Gastroesophageal sphincter (tissue), 4 donors: ENCODE results near the gene NCOA3. TPM values are rescaled to one million over a fixed set of nuclear protein-coding genes. Genes with fewer than 3 reads are reported as not detected.

Experiments
- ATAC-seq: fragments of 150-250 bp; one replicate; pipeline ENCODE4 v1.9.1; 2016; ENCODE audit warnings: mild to moderate bottlenecking, moderate library complexity
- H3K27ac ChIP-seq, 4 donors: fragments of 200-600 bp; sonication (generic) in 3 of 4; 1 replicate in 3 of 4; 2 replicates in 1 of 4; pipeline ENCODE4 v1.5.1; 2016 to 2019
- H3K27me3 ChIP-seq: fragments of 200-600 bp; sonication (generic); one replicate; pipeline ENCODE4 v1.5.1; 2019
- H3K36me3 ChIP-seq, 2 donors: fragments of 200-600 bp; sonication (generic); one replicate each; pipeline ENCODE4 v1.5.1; 2019; ENCODE audit warnings: control low read depth in 1 of 2
- H3K4me1 ChIP-seq, 3 donors: fragments of 200-600 bp; sonication (generic); 1 replicate in 2 of 3; 2 replicates in 1 of 3; pipeline ENCODE4 v1.5.1; 2016 to 2019; ENCODE audit warnings: control low read depth in 2 of 3
- H3K4me3 ChIP-seq, 2 donors: fragments of 200-600 bp; sonication (generic); one replicate each; pipeline ENCODE4 v1.5.1; 2019; ENCODE audit warnings: mild to moderate bottlenecking in 1 of 2, moderate library complexity in 1 of 2
- H3K9me3 ChIP-seq, 3 donors: fragments of 200-600 bp; sonication (generic); one replicate each; pipeline ENCODE4 v1.5.1; 2017 to 2019; ENCODE audit warnings: control low read depth in 2 of 3
- CTCF ChIP-seq, 4 experiments: fragments of 200-600 bp in 2 of 4; fragments of 450-650 bp in 2 of 4; sonication (generic) in 1 of 4; IDR thresholded peaks; one replicate each; pipeline ENCODE4 v1.5.1; 2017 to 2019; ENCODE audit warnings: antibody characterized with exemption in 4 of 4, mild to moderate bottlenecking in 2 of 4, moderate library complexity in 2 of 4
- EP300 ChIP-seq: sonication (generic); formaldehyde crosslinking; IDR thresholded peaks from one replicate; pipeline ENCODE4 v1.6.1; 2017; ENCODE audit warnings: antibody characterized with exemption, mild to moderate bottlenecking
- POLR2A ChIP-seq, 2 donors: fragments of 450-650 bp; IDR thresholded peaks; one replicate each; pipeline ENCODE4 v1.6.1; 2017; ENCODE audit warnings: antibody characterized with exemption in 2 of 2, mild to moderate bottlenecking in 2 of 2, moderate library complexity in 1 of 2
- POLR2AphosphoS5 ChIP-seq: sonication (generic); formaldehyde crosslinking; IDR thresholded peaks from one replicate; pipeline ENCODE4 v1.6.1; 2017; ENCODE audit warnings: antibody characterized with exemption
- WGBS, 2 donors: methylation state at CpG; one replicate each; pipeline ENCODE4 v1.1.5; 2018; ENCODE audit warnings: low coverage in 1 of 2; 5-methylcytosine and 5-hydroxymethylcytosine counted together
- total RNA-seq, 4 donors: library from RNA; depleted of rRNA; stranded (reverse); fragments of >200 nt; gene quantifications; one replicate each; pipeline ENCODE4 v1.1.0, GENCODE V29; 2016

Gene NCOA3
- total RNA-seq, 4 donors from 2014 or later, result 28.8 to 44.5 (median 37.6) TPM

GRCh38 chr20:47673671-47673955 lies 171.9 kb downstream of the NCOA3 start:
- Histone ChIP-seq H3K4me1 (peaks cover 0 to 9% (median 0%) of the 10 kb centered on the region in 3 donors), H3K36me3 (peaks cover 0 to 81% of the 10 kb centered on the region in 2 donors), H3K4me3 (no peak overlapping the region), H3K9me3 (no peaks in the 10 kb centered on the region), H3K27ac (no peak overlapping the region), H3K27me3 (no peaks in the 10 kb centered on the region)
- TF ChIP-seq CTCF (IDR thresholded peaks at IDR 0.05) (no peak), EP300 (no peak), POLR2AphosphoS5 (no peak), POLR2A (IDR thresholded peaks at IDR 0.05) (no peak)
- WGBS, 2 donors, result no CpG with 5 or more reads among the region's 6 CpGs
- no peak for ATAC-seq

- Histone ChIP-seq H3K36me3 (peaks cover 0 to 76% of the 10 kb centered on the region in 2 donors), H3K4me3 (no peak overlapping the region), H3K27me3 (no peaks in the 10 kb centered on the region), H3K27ac (no peak overlapping the region), H3K9me3 (no peaks in the 10 kb centered on the region), H3K4me1 (peaks cover 0 to 9% (median 0%) of the 10 kb centered on the region in 3 donors)
- 100% methylated on average over 1 of the region's 15 CpGs; no CpG with 5 or more reads in 1 of the 2 donors for WGBS, 2 donors
- ATAC-seq, result no peak
- TF ChIP-seq POLR2A (IDR thresholded peaks at IDR 0.05) (no peak), EP300 (no peak), POLR2AphosphoS5 (no peak), CTCF (IDR thresholded peaks at IDR 0.05) (no peak)
These were observed 172.5 kb downstream of the NCOA3 start for GRCh38 chr20:47674145-47674544.

GRCh38 chr20:47674686-47675085 lies 173.0 kb downstream of the NCOA3 start:
- peaks cover 0 to 9% (median 0%) of the 10 kb centered on the region in 3 donors for H3K4me1 ChIP-seq
- H3K36me3 ChIP-seq, result peaks cover 0 to 72% of the 10 kb centered on the region in 2 donors
- ATAC-seq, result no peak
- H3K27ac ChIP-seq, result no peak overlapping the region
- no peak overlapping the region for H3K4me3 ChIP-seq
- H3K27me3 ChIP-seq, result no peaks in the 10 kb centered on the region
- H3K9me3 ChIP-seq, result no peaks in the 10 kb centered on the region
- TF ChIP-seq EP300 (no peak), CTCF (IDR thresholded peaks at IDR 0.05) (no peak), POLR2AphosphoS5 (no peak), POLR2A (IDR thresholded peaks at IDR 0.05) (no peak)
- 90% methylated on average over 13 of the region's 14 CpGs; no CpG with 5 or more reads in 1 of the 2 donors for WGBS, 2 donors

- H3K4me1 ChIP-seq, result peaks cover 0 to 9% (median 0%) of the 10 kb centered on the region in 3 donors
- 80 to 82% methylated on average over 1 to 7 of the region's 16 CpGs for WGBS, 2 donors
- H3K4me3 ChIP-seq, result no peak overlapping the region
- no peaks in the 10 kb centered on the region for H3K27me3 ChIP-seq
- H3K36me3 ChIP-seq, result peaks cover 0 to 71% of the 10 kb centered on the region in 2 donors
- no peak overlapping the region for H3K27ac ChIP-seq
- no peaks in the 10 kb centered on the region for H3K9me3 ChIP-seq
- no peak for TF ChIP-seq POLR2AphosphoS5
- no peak for ATAC-seq
These were observed 173.8 kb downstream of the NCOA3 start for GRCh38 chr20:47675190-47676142.

GRCh38 chr20:47676219-47676721 lies 174.6 kb downstream of the NCOA3 start:
- peaks cover 0 to 69% of the 10 kb centered on the region in 2 donors for H3K36me3 ChIP-seq
- ATAC-seq, result no peak

More at GRCh38 chr20:47676219-47676721, 174.6 kb downstream of the NCOA3 start:
- Histone ChIP-seq H3K4me1 (peaks cover 0 to 9% (median 0%) of the 10 kb centered on the region in 3 donors), H3K4me3 (no peak overlapping the region), H3K27ac (no peak overlapping the region), H3K27me3 (no peaks in the 10 kb centered on the region), H3K9me3 (no peaks in the 10 kb centered on the region)
- TF ChIP-seq POLR2AphosphoS5 (no peak), EP300 (no peak), POLR2A (IDR thresholded peaks at IDR 0.05) (no peak), CTCF (IDR thresholded peaks at IDR 0.05) (no peak)
- 69 to 90% methylated on average over 4 to 5 of the region's 20 CpGs for WGBS, 2 donors
